ENCODE measurements around the gene FOXJ1.

DNA sequence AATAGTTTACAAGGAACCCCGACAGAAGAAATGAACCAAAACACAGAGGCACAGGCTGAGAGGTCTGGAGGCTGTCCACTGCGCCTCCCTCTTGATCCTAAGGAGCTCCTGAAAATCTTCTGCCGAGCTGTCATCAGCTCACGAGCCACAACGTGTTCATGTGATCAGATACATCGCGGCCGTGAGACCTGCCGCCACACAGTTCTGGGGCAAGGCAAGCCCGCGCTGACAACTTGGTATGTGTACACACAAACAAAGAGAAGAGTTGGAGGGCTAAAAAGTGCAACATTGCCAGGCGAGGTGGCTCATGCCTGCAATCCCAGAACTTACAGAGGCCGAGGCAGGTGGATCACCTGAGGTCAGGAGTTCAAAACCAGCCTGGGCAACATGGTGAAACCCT is 45.1 kb downstream of the FOXJ1 start:
- TF ChIP-seq CTCF (IDR thresholded peaks at IDR 0.05; ENCODE audit: low read depth, low read length, poor library complexity, severe bottlenecking) (no peak), EZH2phosphoT487 (IDR thresholded peaks at IDR 0.05; ENCODE audit: borderline replicate concordance, low read length) (no peak)
